HG02943 (cell line): ENCODE data around the gene PEX14.

ENCODE experiments used
- ATAC-seq: cut with Tn5 transposase; IDR thresholded peaks from one replicate; pipeline ENCODE4 v1.9.1; 2021; ENCODE audit warnings: mild to moderate bottlenecking, low read depth, moderate library complexity; ENCODE audit not compliant: unreplicated experiment

PEX14 gene

GRCh38 chr1:10538646-10539355, 64.1 kb downstream of the PEX14 start:
- ATAC-seq, result no peak

GRCh38 chr1:10539411-10540043, 64.8 kb downstream of the PEX14 start:
- ATAC-seq, result no peak

GRCh38 chr1:10540277-10541005, 65.7 kb downstream of the PEX14 start:
- no peak for ATAC-seq

- no peak for ATAC-seq
These were observed 66.5 kb downstream of the PEX14 start for GRCh38 chr1:10541286-10541685.

- no peak for ATAC-seq
These were observed 69.5 kb downstream of the PEX14 start for GRCh38 chr1:10544239-10544638.

- ATAC-seq, result no peak
These were observed 72.1 kb downstream of the PEX14 start for GRCh38 chr1:10546896-10547295.

- no peak for ATAC-seq
These were observed 75.3 kb downstream of the PEX14 start for GRCh38 chr1:10549904-10550664.

- ATAC-seq, result no peak
These were observed 78.4 kb downstream of the PEX14 start for GRCh38 chr1:10553118-10553517.

- ATAC-seq, result no peak
These were observed 81.1 kb downstream of the PEX14 start for GRCh38 chr1:10555635-10556429.

- no peak for ATAC-seq
These were observed 81.8 kb downstream of the PEX14 start for GRCh38 chr1:10556430-10557005.

GRCh38 chr1:10557714-10558113, 83.0 kb downstream of the PEX14 start:
- ATAC-seq, result no peak

GRCh38 chr1:10559386-10559785, 84.6 kb downstream of the PEX14 start:
- ATAC-seq, result no peak

- ATAC-seq, result no peak
These were observed 86.7 kb downstream of the PEX14 start for GRCh38 chr1:10561497-10561896.

GRCh38 chr1:10561955-10562354, 87.2 kb downstream of the PEX14 start:
- no peak for ATAC-seq

GRCh38 chr1:10564063-10564462, 89.3 kb downstream of the PEX14 start:
- no peak for ATAC-seq

- ATAC-seq, result no peak
These were observed 94.8 kb downstream of the PEX14 start for GRCh38 chr1:10569531-10569930.

GRCh38 chr1:10575616-10576015, 100.9 kb downstream of the PEX14 start:
- no peak for ATAC-seq

GRCh38 chr1:10578070-10578469, 103.3 kb downstream of the PEX14 start:
- ATAC-seq, result no peak

GRCh38 chr1:10583641-10584040, 108.9 kb downstream of the PEX14 start:
- ATAC-seq, result no peak

GRCh38 chr1:10585242-10585641, 110.5 kb downstream of the PEX14 start:
- ATAC-seq, result no peak
